ENCODE data around the gene NDUFS6.
A peak's percentile ranks its signal among the peaks of the same experiment; 100 is the strongest.

NDUFS6 gene

DNA sequence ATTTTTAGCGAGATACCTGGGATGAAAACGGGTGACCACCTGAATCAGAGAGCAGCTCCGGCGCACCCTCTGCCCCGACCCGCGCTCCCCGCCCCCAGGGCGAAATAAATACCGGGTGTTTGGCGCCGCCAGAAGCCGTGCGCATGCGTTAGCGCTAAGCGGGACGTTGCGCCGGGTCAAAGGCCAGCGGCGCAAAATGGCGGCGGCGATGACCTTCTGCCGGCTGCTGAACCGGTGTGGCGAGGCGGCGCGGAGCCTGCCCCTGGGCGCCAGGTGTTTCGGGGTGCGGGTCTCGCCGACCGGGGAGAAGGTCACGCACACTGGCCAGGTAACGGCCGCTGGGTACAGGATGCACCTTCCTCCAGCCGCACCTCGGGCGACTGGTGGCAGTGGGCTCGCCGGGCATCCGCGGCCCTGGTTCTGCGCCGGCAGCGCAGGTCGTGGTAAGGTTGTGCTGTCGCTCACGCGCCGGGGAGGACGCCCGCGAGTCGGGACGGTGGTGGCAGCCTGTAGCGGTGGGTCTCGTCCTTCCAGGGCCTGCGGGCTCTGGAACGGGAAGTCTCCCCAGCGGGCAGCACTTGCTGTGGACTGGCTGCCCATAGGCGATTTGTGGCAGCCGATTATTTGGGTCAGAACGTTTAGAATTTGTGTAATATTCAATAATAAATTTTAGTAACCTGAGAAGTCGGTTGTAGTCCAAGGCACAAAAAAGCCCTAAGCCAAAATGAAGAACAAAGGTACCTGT, at the start of gene NDUFS6:
Gene NDUFS6 (plus strand): TSS at position 186 of the 745 bp plus-strand sequence. CDS start 11 bp downstream, at position 197.
- DNase-seq, result peak; percentile 85

DNA sequence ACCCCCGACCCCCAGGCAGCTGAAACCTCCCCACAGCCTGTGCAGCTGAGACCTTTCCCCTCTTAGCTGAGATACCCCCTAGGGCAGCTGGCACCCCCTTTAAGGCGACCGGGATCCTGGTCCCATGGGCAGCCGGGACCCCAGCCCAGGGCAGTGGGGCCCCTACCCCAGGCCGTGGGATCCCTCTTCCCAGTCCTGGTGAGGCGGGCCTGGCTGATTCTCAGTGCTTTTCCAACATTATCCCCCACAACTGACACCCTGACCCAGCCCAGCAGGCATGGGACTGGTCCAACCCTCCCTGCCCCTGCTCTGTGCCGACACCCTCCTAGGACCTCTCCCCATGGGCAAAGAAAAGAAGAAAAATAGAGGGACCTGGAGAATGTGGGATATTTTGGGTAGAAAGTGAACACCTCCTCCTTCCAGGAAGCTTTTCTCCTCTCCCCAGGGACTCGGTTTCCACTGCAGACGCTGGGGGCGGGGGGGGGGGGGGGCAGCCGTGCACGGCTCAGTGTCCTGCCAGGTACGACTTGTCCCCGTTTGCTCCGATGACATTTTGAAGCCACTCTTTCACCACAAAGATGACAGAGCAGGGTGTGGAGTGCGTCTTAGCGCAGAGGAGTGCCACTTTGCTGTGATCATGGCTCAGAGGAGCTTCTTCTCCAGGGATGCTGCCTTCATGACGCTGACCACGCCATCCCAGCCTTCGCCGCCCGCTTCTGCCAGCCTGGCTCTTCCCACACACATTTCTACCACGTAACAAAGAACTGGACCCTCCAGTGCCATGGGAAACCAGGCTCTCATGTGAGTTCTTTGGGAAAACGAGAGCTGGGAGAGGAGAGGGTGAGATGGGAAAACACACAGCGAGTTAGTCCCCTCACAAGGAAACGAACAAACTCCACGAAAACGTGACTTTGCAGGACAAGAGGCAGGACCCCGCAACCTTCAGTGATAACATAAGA, 49.1 kb upstream of the NDUFS6 start:
- no peak for DNase-seq

- no peak for DNase-seq
Measured at GRCh38 chr5:1752881-1753280, 48.3 kb upstream of the NDUFS6 start.

DNA sequence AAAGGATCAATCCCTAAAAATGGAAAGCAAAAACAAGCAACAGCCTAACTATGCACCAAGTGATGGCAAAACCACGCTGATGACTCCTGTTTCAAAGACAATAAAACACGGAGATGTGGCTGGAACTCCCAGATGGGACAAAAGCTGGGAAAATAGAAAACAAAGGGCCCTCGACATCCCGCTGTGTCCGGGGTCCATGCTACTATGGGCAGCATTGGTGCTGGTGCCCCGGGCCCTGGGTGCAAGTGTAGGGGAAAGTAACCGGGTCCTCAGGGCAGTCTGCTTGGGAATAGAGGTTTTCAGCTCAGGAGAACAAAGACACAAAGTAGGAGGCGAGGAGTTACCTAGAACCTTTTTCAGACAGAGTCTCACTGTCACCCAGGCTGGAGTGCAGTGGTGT, 47.7 kb upstream of the NDUFS6 start:
- no peak for DNase-seq

DNA sequence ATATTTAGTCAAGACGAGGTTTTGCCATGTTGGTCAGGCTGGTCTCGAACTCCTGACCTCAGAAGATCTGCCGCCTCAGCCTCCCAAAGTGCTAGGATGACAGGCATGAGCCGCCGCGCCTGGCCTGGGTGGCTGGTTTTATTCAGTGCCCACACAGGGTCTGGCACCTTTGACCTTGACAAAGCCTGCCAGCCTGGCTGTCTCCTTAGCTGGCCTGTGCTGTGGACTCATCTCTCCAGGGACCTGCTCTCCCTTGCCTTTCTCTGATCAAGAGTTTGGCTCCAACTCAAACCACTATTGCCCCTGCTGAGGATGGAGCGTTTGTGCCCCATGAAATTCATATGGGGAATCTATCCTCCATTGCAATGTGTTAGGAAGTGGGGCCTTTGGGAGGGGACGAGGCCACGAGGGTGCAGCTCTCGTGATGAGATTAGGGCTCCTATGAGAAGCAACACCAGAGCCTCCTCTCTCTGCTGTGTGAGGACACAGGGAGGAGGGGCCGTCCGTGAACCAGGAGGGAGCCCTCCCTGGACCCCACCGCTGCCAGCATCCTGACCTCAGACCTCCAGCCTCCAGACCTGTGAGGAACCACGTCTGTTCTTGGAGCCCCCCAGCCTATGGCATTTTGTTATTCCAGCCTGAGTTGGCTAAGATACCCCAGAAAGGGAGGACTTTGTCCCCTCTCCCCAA, 46.5 kb upstream of the NDUFS6 start:
- no peak for DNase-seq

- DNase-seq, result no peak
Measured at GRCh38 chr5:1755321-1755949, 45.8 kb upstream of the NDUFS6 start.

DNA sequence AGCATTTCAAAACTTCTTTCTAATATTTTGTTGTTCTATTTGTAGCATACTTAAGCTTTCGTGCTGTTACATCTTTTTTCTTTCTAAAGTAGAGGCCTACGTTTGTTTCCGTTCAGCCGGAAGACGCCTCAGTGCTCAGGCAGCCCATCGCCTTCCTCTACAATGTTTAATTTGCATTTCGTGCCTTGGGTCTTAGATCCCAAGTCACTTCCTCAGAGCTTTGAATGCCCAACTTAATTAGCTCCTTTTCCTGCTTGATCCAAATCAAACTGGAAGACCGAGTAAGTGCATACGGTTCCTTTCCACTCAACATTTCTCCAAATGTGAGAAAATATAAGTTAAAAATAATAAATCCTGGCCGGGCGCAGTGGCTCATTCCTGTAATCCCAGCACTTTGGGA, 44.7 kb upstream of the NDUFS6 start:
- no peak for DNase-seq

DNA sequence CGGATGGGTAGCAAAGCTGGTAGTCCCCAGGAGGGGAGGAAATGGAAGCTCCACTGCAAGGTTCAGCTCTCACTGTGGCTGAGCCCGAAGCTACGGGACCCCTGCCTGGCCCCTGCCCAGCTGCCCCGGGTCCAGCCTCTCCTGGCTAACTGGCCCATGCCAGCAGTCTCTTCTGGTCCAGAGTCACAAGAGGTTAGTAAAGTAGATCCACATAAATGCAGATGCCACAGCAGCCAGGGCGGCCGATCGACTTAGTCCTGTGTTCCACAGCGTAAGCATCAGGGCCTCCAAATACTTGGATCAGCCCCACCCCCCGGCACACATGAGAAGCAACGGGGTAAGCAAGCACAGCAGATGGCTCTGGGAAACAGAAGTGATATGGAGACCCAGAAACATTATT, 43.7 kb upstream of the NDUFS6 start:
- DNase-seq, result no peak

GRCh38 chr5:1758574-1758973, 42.6 kb upstream of the NDUFS6 start:
- DNase-seq, result no peak

DNA sequence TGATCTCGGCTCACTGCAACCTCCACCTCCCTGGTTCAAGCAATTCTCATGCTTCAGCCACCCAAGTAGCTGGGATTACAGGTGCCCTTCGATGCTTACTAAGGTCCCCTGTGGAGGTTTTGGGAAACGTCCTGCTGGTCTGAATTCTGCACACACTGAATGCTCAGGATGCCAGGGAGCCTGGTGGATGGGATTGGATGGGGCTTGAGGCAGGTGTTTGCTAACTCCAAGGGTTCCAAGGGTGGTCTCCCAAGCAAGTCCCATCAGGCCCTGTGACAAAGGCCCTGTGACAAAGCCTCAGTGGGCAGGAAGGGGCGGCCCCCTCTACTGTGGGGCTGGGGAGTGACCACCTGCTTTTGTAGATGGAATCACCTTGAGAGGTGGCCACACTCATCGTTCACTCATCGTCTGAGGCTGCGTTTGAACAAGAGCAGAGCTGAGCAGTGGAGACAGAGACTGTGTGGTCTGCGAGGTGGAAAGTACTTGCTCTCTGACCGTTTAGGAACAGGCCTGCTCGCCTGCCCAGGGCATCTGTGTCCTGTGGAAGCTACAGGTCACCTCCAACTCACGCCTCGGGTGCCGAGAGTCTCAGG, 41.7 kb upstream of the NDUFS6 start:
- DNase-seq, result no peak

- DNase-seq, result no peak
Measured at GRCh38 chr5:1760231-1760630, 41.0 kb upstream of the NDUFS6 start.

DNA sequence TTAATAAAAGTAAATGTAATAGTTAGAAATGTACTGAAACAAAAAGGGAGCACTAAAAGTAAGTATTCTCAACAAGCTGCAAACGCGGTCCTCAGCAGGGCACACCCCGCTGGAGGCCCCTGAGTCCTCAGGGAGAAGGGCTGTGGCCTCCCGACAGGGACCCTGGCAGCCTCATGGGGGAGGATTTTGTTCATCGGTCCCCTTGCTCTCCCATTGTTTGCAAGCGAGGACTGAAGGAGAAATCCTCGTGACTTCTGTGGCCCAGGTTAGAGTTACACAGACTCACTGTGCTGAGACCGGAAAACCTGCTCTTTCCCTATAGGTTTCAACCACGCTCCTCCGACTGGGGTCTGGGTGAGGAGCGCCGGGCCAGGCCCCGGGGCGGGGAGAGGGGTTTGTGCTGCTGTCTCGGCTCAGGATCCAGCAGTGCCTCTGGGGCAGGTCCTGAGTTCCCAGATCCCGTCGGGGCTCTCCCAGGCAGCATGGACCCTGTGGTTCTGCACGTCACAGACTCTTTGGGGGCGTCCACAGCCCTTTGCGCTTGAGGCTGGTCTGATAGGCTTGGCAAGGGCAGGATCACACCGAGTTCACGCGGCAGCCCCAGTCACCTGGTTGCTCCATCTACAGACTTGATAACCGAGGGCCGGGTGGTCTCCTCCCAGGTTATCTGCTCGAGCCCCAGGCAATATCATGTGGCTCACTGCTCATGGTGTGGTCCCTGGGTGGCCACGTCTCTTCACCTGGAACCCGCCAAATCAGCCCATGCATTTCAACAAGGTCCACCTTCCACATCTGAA, 40.4 kb upstream of the NDUFS6 start:
- no peak for DNase-seq

- no peak for DNase-seq
Measured at GRCh38 chr5:1761453-1761755, 39.8 kb upstream of the NDUFS6 start.

DNA sequence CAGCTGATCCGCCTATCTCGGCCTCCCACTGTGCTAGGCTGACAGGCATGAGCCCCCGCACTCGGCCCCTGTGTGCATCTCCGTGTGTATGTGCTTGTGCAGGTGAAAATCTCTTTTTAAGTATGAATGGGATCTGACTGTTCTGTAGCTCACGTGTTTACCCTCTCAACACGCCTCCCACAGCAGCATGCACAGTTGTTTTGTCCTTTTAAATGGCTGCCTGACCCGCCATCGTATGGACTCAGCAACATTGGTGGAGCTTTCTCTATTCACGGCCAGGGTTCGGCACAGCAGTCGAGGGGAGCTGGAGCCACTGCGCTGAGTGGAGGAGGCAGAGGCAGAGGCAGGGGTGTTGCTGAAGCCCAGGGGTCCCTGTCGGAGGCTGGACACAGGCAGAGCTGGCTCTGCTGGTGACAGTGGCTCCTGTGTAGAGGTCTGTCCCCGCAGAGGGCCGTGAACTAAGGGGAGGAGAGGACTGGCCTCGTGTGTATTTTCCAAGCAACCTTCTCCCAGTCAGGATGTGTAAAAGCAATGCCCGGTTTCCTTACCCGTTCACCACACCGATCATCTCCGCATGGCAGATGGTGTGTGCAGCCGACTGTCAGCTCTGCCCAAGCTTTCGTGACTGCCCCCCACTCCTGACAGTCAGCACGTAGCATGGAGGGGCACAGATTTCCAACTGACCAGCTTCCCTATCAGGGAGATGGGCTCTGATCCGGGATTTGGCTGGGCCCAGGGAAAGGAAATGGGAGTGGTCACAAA, 38.9 kb upstream of the NDUFS6 start:
- DNase-seq, result no peak

DNA sequence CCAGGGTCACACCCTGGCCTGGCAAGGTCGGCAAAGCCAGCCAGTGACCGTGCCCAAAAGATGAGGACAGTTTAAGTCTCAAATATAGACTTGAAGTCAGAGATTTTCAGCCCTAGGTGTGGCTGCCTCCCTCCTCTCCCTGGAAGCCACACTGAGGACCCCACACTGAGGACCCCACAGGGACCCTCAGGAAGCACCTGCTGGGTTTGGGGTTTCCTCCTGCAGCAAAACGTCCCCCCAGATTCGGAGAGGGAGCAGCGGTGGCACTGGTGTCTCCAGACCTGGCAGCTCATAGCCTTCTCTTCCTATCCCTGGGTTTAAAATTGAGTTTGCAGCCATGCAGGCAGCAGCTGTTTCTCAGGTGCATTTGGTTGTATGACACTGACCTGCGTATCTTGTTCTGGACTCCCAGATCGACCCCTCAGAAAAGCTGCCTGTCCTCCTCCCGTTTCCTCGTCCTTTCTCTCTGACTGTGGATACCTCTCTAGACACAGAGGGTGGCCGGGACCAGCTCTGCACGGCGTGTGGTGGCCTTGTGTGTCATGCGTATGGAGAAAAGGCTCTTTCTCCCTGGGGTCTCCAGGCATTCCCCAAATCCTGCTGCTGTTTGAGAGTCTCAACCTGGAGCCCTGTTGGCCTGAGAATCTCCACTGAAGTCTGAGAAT, 38.2 kb upstream of the NDUFS6 start:
- DNase-seq, result no peak

- DNase-seq, result peak; percentile 58
Measured at GRCh38 chr5:1763548-1763911, 37.7 kb upstream of the NDUFS6 start.

GRCh38 chr5:1763960-1764605, 37.1 kb upstream of the NDUFS6 start:
- DNase-seq, result no peak

- DNase-seq, result no peak
Measured at GRCh38 chr5:1764606-1764960, 36.6 kb upstream of the NDUFS6 start.

DNA sequence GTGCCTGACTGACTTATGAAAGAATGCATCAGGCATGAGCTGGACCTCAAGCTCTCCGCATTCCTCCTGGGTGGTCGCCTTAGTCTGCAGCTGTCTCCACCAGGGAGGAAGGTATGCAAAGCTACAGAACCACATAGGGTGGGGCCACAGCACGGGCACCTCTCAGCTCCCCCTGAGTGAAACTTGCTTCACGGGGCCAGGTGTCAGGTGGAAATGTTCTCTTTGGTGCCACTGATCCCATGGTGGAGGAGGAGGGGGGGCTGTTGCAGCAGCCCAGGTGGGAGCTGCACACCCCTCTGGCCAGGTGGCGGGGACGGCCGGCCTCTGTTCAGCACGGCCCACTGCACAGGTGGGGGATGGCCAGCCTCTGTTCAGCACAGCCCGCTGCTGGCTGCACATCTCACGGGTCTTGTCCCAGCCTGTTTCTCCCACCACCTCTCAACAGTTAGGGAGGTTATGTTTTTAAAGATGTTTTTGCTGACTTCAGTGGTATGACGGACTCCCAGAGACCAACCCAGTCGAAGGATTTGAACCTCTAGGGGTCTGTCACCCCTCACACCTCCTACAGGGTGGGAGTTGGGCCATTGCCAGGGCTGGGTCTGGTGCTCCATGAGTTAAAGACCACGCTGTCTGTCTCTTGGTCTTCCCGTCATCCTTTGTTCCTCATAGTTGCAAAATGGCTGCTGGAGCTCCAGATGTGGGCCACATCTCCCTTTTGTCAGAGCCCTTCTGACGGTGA, 35.9 kb upstream of the NDUFS6 start:
- DNase-seq, result no peak
